ENCODE measurements around the gene LHPP.

LHPP gene

GRCh38 chr10:124601016-124601415 lies 139.4 kb downstream of the LHPP start:
- Histone ChIP-seq H3K36me3 (ENCODE audit: low read depth) (no peaks in the 10 kb centered on the region), H3K27me3 (ENCODE audit: insufficient read depth, poor library complexity, severe bottlenecking) (no peaks in the 10 kb centered on the region), H3K27ac (ENCODE audit: poor library complexity, severe bottlenecking) (no peak overlapping the region), H3K4me1 (ENCODE audit: insufficient read depth, poor library complexity, severe bottlenecking) (no peaks in the 10 kb centered on the region), H3K9me3 (ENCODE audit: severe bottlenecking) (no peaks in the 10 kb centered on the region), H3K4me3 (ENCODE audit: severe bottlenecking) (no peak overlapping the region)
- TF ChIP-seq CTCF (IDR thresholded peaks at IDR 0.05; ENCODE audit: poor library complexity, severe bottlenecking), result no peak
- DNase-seq (ENCODE audit: low spot score) (no peak), ATAC-seq (ENCODE audit: low read depth) (no peak)

GRCh38 chr10:124601431-124602120 lies 140.0 kb downstream of the LHPP start:
- no peaks in the 10 kb centered on the region for H3K9me3 ChIP-seq (ENCODE audit: severe bottlenecking)
- H3K27ac ChIP-seq (ENCODE audit: poor library complexity, severe bottlenecking), result no peak overlapping the region
- no peak for DNase-seq (ENCODE audit: low spot score)
- ATAC-seq (ENCODE audit: low read depth), result no peak
- no peaks in the 10 kb centered on the region for H3K27me3 ChIP-seq (ENCODE audit: insufficient read depth, poor library complexity, severe bottlenecking)
- no peaks in the 10 kb centered on the region for H3K4me1 ChIP-seq (ENCODE audit: insufficient read depth, poor library complexity, severe bottlenecking)
- H3K4me3 ChIP-seq (ENCODE audit: severe bottlenecking), result no peak overlapping the region
- TF ChIP-seq CTCF (IDR thresholded peaks at IDR 0.05; ENCODE audit: poor library complexity, severe bottlenecking), result no peak
- no peaks in the 10 kb centered on the region for H3K36me3 ChIP-seq (ENCODE audit: low read depth)

GRCh38 chr10:124602121-124602561 lies 140.5 kb downstream of the LHPP start:
- no peak for DNase-seq (ENCODE audit: low spot score)
- no peak for ATAC-seq (ENCODE audit: low read depth)
- Histone ChIP-seq H3K36me3 (ENCODE audit: low read depth) (no peaks in the 10 kb centered on the region), H3K9me3 (ENCODE audit: severe bottlenecking) (no peaks in the 10 kb centered on the region), H3K27ac (ENCODE audit: poor library complexity, severe bottlenecking) (no peak overlapping the region), H3K4me1 (ENCODE audit: insufficient read depth, poor library complexity, severe bottlenecking) (no peaks in the 10 kb centered on the region), H3K27me3 (ENCODE audit: insufficient read depth, poor library complexity, severe bottlenecking) (no peaks in the 10 kb centered on the region), H3K4me3 (ENCODE audit: severe bottlenecking) (no peak overlapping the region)
- TF ChIP-seq CTCF (IDR thresholded peaks at IDR 0.05; ENCODE audit: poor library complexity, severe bottlenecking), result no peak

GRCh38 chr10:124602646-124603365 lies 141.2 kb downstream of the LHPP start:
- H3K36me3 ChIP-seq (ENCODE audit: low read depth), result no peaks in the 10 kb centered on the region
- no peak overlapping the region for H3K27ac ChIP-seq (ENCODE audit: poor library complexity, severe bottlenecking)
- H3K9me3 ChIP-seq (ENCODE audit: severe bottlenecking), result no peaks in the 10 kb centered on the region
- no peaks in the 10 kb centered on the region for H3K4me1 ChIP-seq (ENCODE audit: insufficient read depth, poor library complexity, severe bottlenecking)
- no peaks in the 10 kb centered on the region for H3K27me3 ChIP-seq (ENCODE audit: insufficient read depth, poor library complexity, severe bottlenecking)
- no peak for TF ChIP-seq CTCF (IDR thresholded peaks at IDR 0.05; ENCODE audit: poor library complexity, severe bottlenecking)
- H3K4me3 ChIP-seq (ENCODE audit: severe bottlenecking), result no peak overlapping the region
- ATAC-seq (ENCODE audit: low read depth) (no peak), DNase-seq (ENCODE audit: low spot score) (no peak)
